ENCODE measurements around the gene TMEM167B. TPM values are rescaled to one million over a fixed set of nuclear protein-coding genes. Genes with fewer than 3 reads are reported as not detected.

Gene TMEM167B
- total RNA-seq, 4 donors from 2014 or later = 17.5 to 26.3 (median 21.8) TPM

DNA sequence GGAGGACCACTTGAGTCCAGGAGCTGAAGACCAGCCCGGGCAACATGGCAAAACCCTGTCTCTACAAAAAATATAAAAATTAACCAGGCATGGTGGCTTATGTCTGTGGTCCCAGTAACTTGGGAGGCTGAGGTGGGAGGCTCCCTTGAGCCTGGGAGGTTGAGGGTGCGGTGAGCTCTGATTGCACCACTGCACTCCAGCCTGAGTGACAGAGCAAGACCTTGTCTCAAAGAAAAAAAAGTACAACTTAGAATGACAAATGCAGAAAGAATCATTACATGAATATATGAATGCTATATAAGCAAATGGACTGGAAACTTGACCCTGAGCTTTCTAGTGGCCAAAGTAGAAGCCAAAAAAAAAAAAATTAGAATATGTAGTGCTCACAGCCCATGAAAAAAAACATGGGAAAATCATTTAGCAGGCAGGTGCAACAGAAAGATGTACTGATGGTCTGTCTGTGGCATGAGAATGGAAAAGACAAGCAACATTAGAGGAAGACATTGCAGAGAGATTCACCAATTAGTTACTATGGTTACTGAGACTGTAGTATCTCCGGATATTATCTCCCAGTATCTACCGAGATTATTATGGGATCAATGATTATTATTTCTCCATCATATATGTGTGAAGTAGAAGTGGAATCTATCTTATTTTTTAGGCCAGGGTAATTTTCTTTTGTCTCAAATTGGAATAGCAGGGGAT, 42.6 kb downstream of the TMEM167B start:
- intact Hi-C loops (cut with DNase I; ENCODE audit: low total_unique reads) = no loop called here
- H3K27ac ChIP-seq = peak overlapping the region in 3 of 4 donors; percentile 19 to 59 (median 27)
- no peak overlapping the region for H3K4me3 ChIP-seq
- H3K36me3 ChIP-seq = no peaks in the 10 kb centered on the region
- DNase-seq = no peak
- in situ Hi-C loops (cut with MboI; ENCODE audit: low sequenced_read_pairs in 4 of 4) = no loop called here
- TF ChIP-seq, protein P1, sequence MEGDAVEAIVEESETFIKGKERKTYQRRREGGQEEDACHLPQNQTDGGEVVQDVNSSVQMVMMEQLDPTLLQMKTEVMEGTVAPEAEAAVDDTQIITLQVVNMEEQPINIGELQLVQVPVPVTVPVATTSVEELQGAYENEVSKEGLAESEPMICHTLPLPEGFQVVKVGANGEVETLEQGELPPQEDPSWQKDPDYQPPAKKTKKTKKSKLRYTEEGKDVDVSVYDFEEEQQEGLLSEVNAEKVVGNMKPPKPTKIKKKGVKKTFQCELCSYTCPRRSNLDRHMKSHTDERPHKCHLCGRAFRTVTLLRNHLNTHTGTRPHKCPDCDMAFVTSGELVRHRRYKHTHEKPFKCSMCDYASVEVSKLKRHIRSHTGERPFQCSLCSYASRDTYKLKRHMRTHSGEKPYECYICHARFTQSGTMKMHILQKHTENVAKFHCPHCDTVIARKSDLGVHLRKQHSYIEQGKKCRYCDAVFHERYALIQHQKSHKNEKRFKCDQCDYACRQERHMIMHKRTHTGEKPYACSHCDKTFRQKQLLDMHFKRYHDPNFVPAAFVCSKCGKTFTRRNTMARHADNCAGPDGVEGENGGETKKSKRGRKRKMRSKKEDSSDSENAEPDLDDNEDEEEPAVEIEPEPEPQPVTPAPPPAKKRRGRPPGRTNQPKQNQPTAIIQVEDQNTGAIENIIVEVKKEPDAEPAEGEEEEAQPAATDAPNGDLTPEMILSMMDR (IDR thresholded peaks at IDR 0.05 in 4 of 5, conservative IDR thresholded peaks at IDR 0.05 in 1 of 5) = no peak
- no peak for TF ChIP-seq POLR2A (IDR thresholded peaks at IDR 0.05)
- no peaks in the 10 kb centered on the region for H3K9me3 ChIP-seq
- H3K27me3 ChIP-seq = no peaks in the 10 kb centered on the region
- ATAC-seq = no peak
- peaks cover 8 to 14% of the 10 kb centered on the region in 2 donors for H3K4me1 ChIP-seq

DNA sequence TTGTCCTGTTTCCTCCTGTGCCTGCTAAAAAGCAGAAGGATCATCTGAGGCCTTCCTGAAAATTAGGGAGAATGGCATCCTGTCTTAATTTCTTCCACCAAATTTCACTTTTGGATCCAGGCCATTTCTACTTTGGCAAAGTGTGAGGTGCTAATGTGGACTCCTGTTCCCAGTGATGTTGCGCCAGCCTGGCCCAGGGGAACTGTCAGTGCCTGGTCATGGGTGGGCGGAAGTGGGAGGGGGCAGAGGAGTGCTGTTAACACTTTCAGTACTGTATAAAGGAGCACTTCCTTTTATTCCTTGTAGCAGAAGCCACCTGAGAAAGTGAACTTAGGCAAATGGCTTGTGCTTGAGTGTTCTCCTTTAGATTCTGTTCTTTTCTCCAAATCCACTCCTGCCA, 43.3 kb downstream of the TMEM167B start:
- Histone ChIP-seq H3K9me3 (no peaks in the 10 kb centered on the region), H3K27ac (peak overlapping the region in 3 of 4 donors; percentile 19 to 59 (median 27)), H3K27me3 (no peaks in the 10 kb centered on the region), H3K36me3 (no peaks in the 10 kb centered on the region), H3K4me3 (no peak overlapping the region), H3K4me1 (peaks cover 8 to 14% of the 10 kb centered on the region in 2 donors)
- intact Hi-C loops (cut with DNase I; ENCODE audit: low total_unique reads) = no loop called here
- in situ Hi-C loops (cut with MboI; ENCODE audit: low sequenced_read_pairs in 4 of 4) = no loop called here
- no peak for TF ChIP-seq POLR2A (IDR thresholded peaks at IDR 0.05)
- TF ChIP-seq, protein P1 (IDR thresholded peaks at IDR 0.05 in 4 of 5, conservative IDR thresholded peaks at IDR 0.05 in 1 of 5) = no peak
- ATAC-seq = peak; percentile 18 to 64
- peak in 1 of 2 donors; percentile 31 for DNase-seq

DNA sequence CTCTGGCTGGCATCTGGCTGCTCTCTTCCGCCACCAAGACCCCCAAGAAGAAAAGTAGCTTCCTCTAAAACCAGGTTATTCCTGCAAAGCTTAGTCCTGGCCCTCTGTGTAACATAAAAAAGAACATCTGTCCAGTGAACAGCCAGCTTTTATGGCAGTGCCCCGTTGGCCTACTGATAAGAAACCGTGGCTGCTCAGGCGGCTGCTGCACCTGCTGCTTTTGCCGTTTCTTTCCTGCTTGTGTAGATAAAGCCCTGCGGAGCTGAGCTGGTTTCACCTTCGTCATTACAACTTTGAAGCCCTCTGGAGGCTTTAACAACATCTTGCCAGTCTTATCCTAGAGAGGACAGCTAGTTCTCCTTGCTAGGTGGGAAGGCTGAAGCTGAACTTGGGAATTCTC, 43.9 kb downstream of the TMEM167B start:
- TF ChIP-seq POLR2A (IDR thresholded peaks at IDR 0.05) = no peak
- TF ChIP-seq, protein P1 (IDR thresholded peaks at IDR 0.05 in 4 of 5, conservative IDR thresholded peaks at IDR 0.05 in 1 of 5) = no peak
- H3K4me3 ChIP-seq = no peak overlapping the region
- H3K9me3 ChIP-seq = no peaks in the 10 kb centered on the region
- H3K4me1 ChIP-seq = peaks cover 8 to 14% of the 10 kb centered on the region in 2 donors
- DNase-seq (no peak), ATAC-seq (peak in 1 of 2 donors; percentile 4)
- in situ Hi-C loops (cut with MboI; ENCODE audit: low sequenced_read_pairs in 4 of 4) (no loop called here), intact Hi-C loops (cut with DNase I; ENCODE audit: low total_unique reads) (no loop called here)
- no peaks in the 10 kb centered on the region for H3K27me3 ChIP-seq
- peak overlapping the region in 1 of 4 donors; percentile 59 for H3K27ac ChIP-seq
- no peaks in the 10 kb centered on the region for H3K36me3 ChIP-seq

DNA sequence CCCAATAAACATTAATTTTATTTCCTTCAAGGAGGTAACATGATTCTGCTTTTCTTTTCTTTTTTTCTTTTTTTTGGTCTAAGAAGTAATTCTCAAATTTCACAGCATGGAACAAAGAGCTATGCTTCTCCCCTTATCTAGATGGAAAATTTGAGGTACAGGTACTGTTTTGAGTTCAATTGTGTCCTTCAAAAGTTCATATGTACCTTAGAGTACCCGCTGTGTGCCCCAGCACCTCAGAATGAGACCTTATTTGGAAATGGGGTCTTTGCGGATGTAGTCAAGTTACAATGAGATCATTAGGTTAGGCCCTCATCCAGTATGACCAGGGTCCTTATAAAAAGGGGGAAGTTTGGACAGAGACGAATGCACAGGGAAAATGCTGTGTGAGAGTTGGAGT, 45.4 kb downstream of the TMEM167B start:
- intact Hi-C loops (cut with DNase I; ENCODE audit: low total_unique reads) (no loop called here), in situ Hi-C loops (cut with MboI; ENCODE audit: low sequenced_read_pairs in 4 of 4) (no loop called here)
- ATAC-seq = no peak
- no peak overlapping the region for H3K4me3 ChIP-seq
- DNase-seq = no peak
- H3K27ac ChIP-seq = no peak overlapping the region
- H3K9me3 ChIP-seq = no peaks in the 10 kb centered on the region
- no peaks in the 10 kb centered on the region for H3K36me3 ChIP-seq
- no peak for TF ChIP-seq POLR2A (IDR thresholded peaks at IDR 0.05)
- TF ChIP-seq, protein P1 (IDR thresholded peaks at IDR 0.05 in 4 of 5, conservative IDR thresholded peaks at IDR 0.05 in 1 of 5) = no peak
- H3K27me3 ChIP-seq = no peaks in the 10 kb centered on the region
- H3K4me1 ChIP-seq = peaks cover 8 to 14% of the 10 kb centered on the region in 2 donors
